Measurements from ENCODE around the gene MOCS1.
A peak's percentile ranks its signal among the peaks of the same experiment; 100 is the strongest.

Gene MOCS1

GRCh38 chr6:39902786-39903465, 31.3 kb downstream of the MOCS1 start:
- DNase-seq (ENCODE audit: low read depth in 2 of 2), result no peak

- no peak for DNase-seq (ENCODE audit: low read depth in 2 of 2)
These were observed 32.1 kb downstream of the MOCS1 start for GRCh38 chr6:39902136-39902535.

- no peak for DNase-seq (ENCODE audit: low read depth in 2 of 2)
These were observed 32.6 kb downstream of the MOCS1 start for GRCh38 chr6:39901670-39902069.

GRCh38 chr6:39901116-39901655, 33.1 kb downstream of the MOCS1 start:
- DNase-seq (ENCODE audit: low read depth in 2 of 2), result no peak

- DNase-seq (ENCODE audit: low read depth in 2 of 2), result no peak
These were observed 34.5 kb downstream of the MOCS1 start for GRCh38 chr6:39899554-39900295.

- no peak for DNase-seq (ENCODE audit: low read depth in 2 of 2)
These were observed 35.6 kb downstream of the MOCS1 start for GRCh38 chr6:39898625-39899024.

GRCh38 chr6:39897698-39898097, 36.6 kb downstream of the MOCS1 start:
- DNase-seq (ENCODE audit: low read depth in 2 of 2), result no peak

GRCh38 chr6:39896701-39897100, 37.6 kb downstream of the MOCS1 start:
- no peak for DNase-seq (ENCODE audit: low read depth in 2 of 2)

GRCh38 chr6:39893286-39893685, 41.0 kb downstream of the MOCS1 start:
- no peak for DNase-seq (ENCODE audit: low read depth in 2 of 2)

- DNase-seq (ENCODE audit: low read depth in 2 of 2), result peak in 1 of 2 donors; percentile 12
These were observed 41.7 kb downstream of the MOCS1 start for GRCh38 chr6:39892490-39893129.

GRCh38 chr6:39891976-39892375, 42.3 kb downstream of the MOCS1 start:
- no peak for DNase-seq (ENCODE audit: low read depth in 2 of 2)

GRCh38 chr6:39891353-39891752, 42.9 kb downstream of the MOCS1 start:
- no peak for DNase-seq (ENCODE audit: low read depth in 2 of 2)

- no peak for DNase-seq (ENCODE audit: low read depth in 2 of 2)
These were observed 45.0 kb downstream of the MOCS1 start for GRCh38 chr6:39889229-39889628.

GRCh38 chr6:39887692-39888450, 46.4 kb downstream of the MOCS1 start:
- DNase-seq (ENCODE audit: low read depth in 2 of 2), result no peak

- no peak for DNase-seq (ENCODE audit: low read depth in 2 of 2)
These were observed 47.4 kb downstream of the MOCS1 start for GRCh38 chr6:39886871-39887270.

- no peak for DNase-seq (ENCODE audit: low read depth in 2 of 2)
These were observed 48.6 kb downstream of the MOCS1 start for GRCh38 chr6:39885691-39886090.

GRCh38 chr6:39884696-39885095, 49.6 kb downstream of the MOCS1 start:
- no peak for DNase-seq (ENCODE audit: low read depth in 2 of 2)

GRCh38 chr6:39882531-39882899, 51.7 kb downstream of the MOCS1 start:
- no peak for DNase-seq (ENCODE audit: low read depth in 2 of 2)

GRCh38 chr6:39881851-39882530, 52.3 kb downstream of the MOCS1 start:
- DNase-seq (ENCODE audit: low read depth in 2 of 2), result no peak

- no peak for DNase-seq (ENCODE audit: low read depth in 2 of 2)
These were observed 53.7 kb downstream of the MOCS1 start for GRCh38 chr6:39880594-39880993.

- DNase-seq (ENCODE audit: low read depth in 2 of 2), result no peak
These were observed 54.7 kb downstream of the MOCS1 start for GRCh38 chr6:39879535-39879934.
